GM18520 (cell line): ENCODE data around the gene FBXO31.

Experiments
- ATAC-seq: cut with Tn5 transposase; IDR thresholded peaks from one replicate; pipeline ENCODE4 v1.9.1; 2021; ENCODE audit not compliant: unreplicated experiment

FBXO31 gene

DNA sequence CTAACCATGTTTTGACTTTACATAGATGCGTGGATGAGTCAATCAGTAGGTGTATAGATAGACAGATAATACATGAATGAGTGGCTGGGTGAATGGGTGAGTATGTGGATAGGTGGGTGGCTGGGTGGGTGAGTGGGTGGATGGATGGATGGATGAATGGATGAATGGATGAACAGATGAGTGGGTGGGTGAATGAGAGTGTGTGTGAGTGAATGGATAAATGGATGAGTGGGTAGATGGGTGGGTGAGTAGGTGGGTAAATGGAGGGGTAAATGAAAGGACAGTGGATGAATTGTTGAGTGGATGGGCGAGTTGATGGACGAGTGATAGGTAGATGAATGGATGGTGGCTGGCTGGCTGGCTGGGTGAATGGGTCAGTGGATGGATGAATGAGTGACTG is 89.6 kb downstream of the FBXO31 start:
- ATAC-seq: no peak

DNA sequence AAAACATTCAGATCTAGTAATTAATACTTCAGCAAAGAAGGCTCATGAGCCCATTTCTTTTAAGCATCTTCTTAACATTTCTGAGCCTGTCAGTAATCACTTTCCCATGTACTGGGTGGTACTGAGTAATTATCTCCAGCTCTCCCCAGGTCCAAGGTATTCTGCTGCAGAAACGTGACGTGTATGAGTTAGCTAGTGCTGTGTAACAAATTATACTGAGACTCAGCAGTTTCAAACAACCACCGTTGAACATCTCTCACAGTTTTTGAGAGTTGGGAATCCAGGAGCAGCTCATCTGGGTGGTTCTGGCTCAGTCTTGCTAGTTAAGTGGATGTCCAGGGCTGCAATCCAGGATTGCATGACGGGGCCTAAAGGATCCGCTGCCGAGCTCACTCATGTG is 91.6 kb downstream of the FBXO31 start:
- ATAC-seq: no peak

- ATAC-seq: no peak
These were observed 94.7 kb downstream of the FBXO31 start for GRCh38 chr16:87288753-87289362.

DNA sequence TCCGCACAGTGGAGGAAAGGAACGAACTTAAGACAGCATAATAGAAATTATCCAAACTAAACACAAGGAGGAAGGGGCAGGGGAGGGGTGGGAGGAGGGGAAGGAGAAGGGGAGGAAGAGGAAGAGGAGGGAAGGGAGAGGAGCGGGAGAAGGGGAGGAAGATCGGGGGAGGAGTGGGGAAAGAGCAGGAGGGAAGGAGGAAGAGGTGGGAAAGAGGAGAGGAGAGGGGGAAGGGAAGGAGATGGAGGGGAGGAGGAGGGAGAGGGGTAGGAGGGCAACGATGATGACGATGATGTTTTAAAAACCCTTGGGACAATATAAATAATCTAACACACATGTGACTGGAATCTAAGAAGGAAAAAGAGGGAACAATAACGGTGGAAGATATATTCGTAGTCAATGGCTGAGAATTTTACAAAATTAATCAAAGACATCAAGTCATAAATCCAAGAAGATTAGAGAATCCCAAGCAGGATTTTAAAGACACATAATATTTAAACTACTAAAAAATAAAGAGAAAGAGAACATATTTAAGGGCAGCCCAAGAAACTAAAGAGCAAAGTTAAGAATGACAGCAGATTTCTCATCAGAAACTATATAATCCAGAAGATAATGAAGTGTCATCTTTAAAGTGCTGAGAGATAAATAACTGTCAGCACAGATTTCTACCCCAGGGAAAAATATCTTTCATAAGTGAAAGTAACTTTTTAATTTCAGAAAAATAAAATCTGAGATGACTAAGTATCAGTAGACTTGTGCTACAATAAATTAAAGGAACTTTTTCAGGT is 96.5 kb downstream of the FBXO31 start:
- no peak for ATAC-seq

- no peak for ATAC-seq
These were observed 99.4 kb downstream of the FBXO31 start for GRCh38 chr16:87284183-87284582.

DNA sequence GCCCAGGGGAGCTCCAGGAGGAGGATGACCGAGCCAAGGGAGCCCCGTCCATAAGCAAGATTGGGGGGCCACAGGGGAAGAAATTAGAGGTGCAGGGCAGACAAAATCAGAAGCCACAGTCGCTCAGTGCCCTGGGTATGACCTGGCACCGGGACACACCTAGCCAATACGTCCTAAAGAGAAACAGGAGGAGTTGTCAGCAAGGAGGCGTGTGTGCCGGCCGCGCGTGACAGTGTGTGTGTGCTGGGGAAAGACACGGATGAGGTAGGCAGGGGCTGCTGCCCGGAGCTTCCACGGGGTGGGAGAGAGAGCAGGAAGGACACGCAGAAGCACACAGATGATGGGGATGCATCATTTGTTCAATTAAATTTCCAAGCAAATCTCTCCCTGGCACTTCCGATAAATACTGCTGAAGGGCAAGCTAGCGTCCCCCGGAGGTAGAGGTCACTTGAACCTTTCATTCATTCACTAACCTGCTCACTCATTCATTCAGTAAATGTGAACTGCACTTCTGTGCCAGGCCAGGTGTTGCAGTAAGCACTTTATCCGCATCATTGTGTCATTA is 104.4 kb downstream of the FBXO31 start:
- ATAC-seq: no peak

GRCh38 chr16:87278191-87279093 is 105.1 kb downstream of the FBXO31 start:
- no peak for ATAC-seq
